ENCODE measurements around the gene NEDD4.
"Not testable (repeated sequence)": the region's sequence is repeated elsewhere in the genome, so short reads cannot be mapped to it uniquely, and the experiment has no call there.

NEDD4 gene

GRCh38 chr15:56014677-56015076 is 21.3 kb upstream of the NEDD4 start:
- H3K4me3 ChIP-seq, result no peak overlapping the region
- no peak for TF ChIP-seq Cebpa-rat (IDR thresholded peaks at IDR 0.05)
- H3K27me3 ChIP-seq, result no peaks in the 10 kb centered on the region
- no peaks in the 10 kb centered on the region for H4K20me1 ChIP-seq
- H3K36me3 ChIP-seq, result no peaks in the 10 kb centered on the region
- no peak overlapping the region for H3K4me2 ChIP-seq
- H3K4me1 ChIP-seq, result no peaks in the 10 kb centered on the region
- no peak overlapping the region for H3K27ac ChIP-seq
- no peak overlapping the region for H3K9ac ChIP-seq
- H3K9me3 ChIP-seq, result peaks cover 33% of the 10 kb centered on the region

GRCh38 chr15:56007053-56007452 is 13.6 kb upstream of the NEDD4 start:
- H3K9ac ChIP-seq, H3K4me2 ChIP-seq, H3K4me1 ChIP-seq, H3K27me3 ChIP-seq, H3K4me3 ChIP-seq, H3K9me3 ChIP-seq, H4K20me1 ChIP-seq, H3K36me3 ChIP-seq, H3K27ac ChIP-seq: not testable (repeated sequence)

- H3K36me3 ChIP-seq, H3K4me3 ChIP-seq, H3K27ac ChIP-seq, H3K4me1 ChIP-seq, H3K9me3 ChIP-seq, H3K9ac ChIP-seq, H3K27me3 ChIP-seq, H4K20me1 ChIP-seq, H3K4me2 ChIP-seq: not testable (repeated sequence)
These were observed 13.0 kb upstream of the NEDD4 start for GRCh38 chr15:56006371-56006770.

GRCh38 chr15:56004281-56004680 is 10.9 kb upstream of the NEDD4 start:
- not testable (repeated sequence) for H4K20me1 ChIP-seq, H3K36me3 ChIP-seq, H3K4me1 ChIP-seq, H3K27ac ChIP-seq, H3K4me3 ChIP-seq, H3K27me3 ChIP-seq, H3K9ac ChIP-seq, H3K4me2 ChIP-seq, H3K9me3 ChIP-seq

- H3K27ac ChIP-seq, H3K36me3 ChIP-seq, H3K9ac ChIP-seq, H3K9me3 ChIP-seq, H4K20me1 ChIP-seq, H3K27me3 ChIP-seq, H3K4me1 ChIP-seq, H3K4me3 ChIP-seq, H3K4me2 ChIP-seq: not testable (repeated sequence)
These were observed 10.4 kb upstream of the NEDD4 start for GRCh38 chr15:56003777-56004176.

GRCh38 chr15:56003277-56003676 is 9.9 kb upstream of the NEDD4 start:
- not testable (repeated sequence) for H3K4me2 ChIP-seq, H3K4me3 ChIP-seq, H3K27me3 ChIP-seq, H3K27ac ChIP-seq, H3K9ac ChIP-seq, H3K36me3 ChIP-seq, H3K9me3 ChIP-seq, H4K20me1 ChIP-seq, H3K4me1 ChIP-seq

- no peak overlapping the region for H3K4me3 ChIP-seq
- no peaks in the 10 kb centered on the region for H3K27me3 ChIP-seq
- TF ChIP-seq Cebpa-rat (IDR thresholded peaks at IDR 0.05), result no peak
- H3K36me3 ChIP-seq, result no peaks in the 10 kb centered on the region
- H3K9ac ChIP-seq, result no peak overlapping the region
- no peak overlapping the region for H3K27ac ChIP-seq
- no peak overlapping the region for H3K4me2 ChIP-seq
- H4K20me1 ChIP-seq, result no peaks in the 10 kb centered on the region
- H3K9me3 ChIP-seq, result no peaks in the 10 kb centered on the region
- no peaks in the 10 kb centered on the region for H3K4me1 ChIP-seq
These were observed 8.2 kb upstream of the NEDD4 start for GRCh38 chr15:56001471-56002078.

GRCh38 chr15:55999658-56000057 is 6.2 kb upstream of the NEDD4 start:
- no peaks in the 10 kb centered on the region for H3K27me3 ChIP-seq
- no peaks in the 10 kb centered on the region for H3K9me3 ChIP-seq
- H3K36me3 ChIP-seq, result no peaks in the 10 kb centered on the region
- no peak overlapping the region for H3K9ac ChIP-seq
- TF ChIP-seq Cebpa-rat (IDR thresholded peaks at IDR 0.05), result no peak
- H3K27ac ChIP-seq, result no peak overlapping the region
- H3K4me2 ChIP-seq, result no peak overlapping the region
- no peaks in the 10 kb centered on the region for H3K4me1 ChIP-seq
- H3K4me3 ChIP-seq, result no peak overlapping the region
- no peaks in the 10 kb centered on the region for H4K20me1 ChIP-seq

- Histone ChIP-seq H3K27ac (no peak overlapping the region), H3K36me3 (no peaks in the 10 kb centered on the region), H3K4me1 (0 out of 2 replicates have a peak, but pooled peaks cover 6% of the 10 kb centered on the region), H4K20me1 (no peaks in the 10 kb centered on the region), H3K27me3 (no peaks in the 10 kb centered on the region), H3K4me2 (no peak overlapping the region), H3K9me3 (no peaks in the 10 kb centered on the region), H3K9ac (no peak overlapping the region), H3K4me3 (no peak overlapping the region)
- TF ChIP-seq Cebpa-rat (IDR thresholded peaks at IDR 0.05), result no peak
These were observed 5.1 kb upstream of the NEDD4 start for GRCh38 chr15:55998478-55998877.

GRCh38 chr15:55993804-55994560 is 570 bp upstream of the NEDD4 start:
- TF ChIP-seq Cebpa-rat (IDR thresholded peaks at IDR 0.05), result no peak
- Histone ChIP-seq H4K20me1 (peaks cover 12% of the 10 kb centered on the region; the same call in 1 of the 2 replicates), H3K4me1 (peaks cover 21% of the 10 kb centered on the region), H3K4me2 (peak overlapping the region; percentile 76), H3K27me3 (no peaks in the 10 kb centered on the region), H3K4me3 (peak overlapping the region; percentile 82), H3K36me3 (0 out of 2 replicates have a peak, but pooled peaks cover under 1% of the 10 kb centered on the region), H3K9ac (peak overlapping the region; percentile 83), H3K27ac (peak overlapping the region; percentile 81), H3K9me3 (no peaks in the 10 kb centered on the region)

GRCh38 chr15:55992769-55993110 is 672 bp downstream of the NEDD4 start:
- peak overlapping the region; percentile 82 for H3K4me3 ChIP-seq
- H3K36me3 ChIP-seq, result 0 out of 2 replicates have a peak, but pooled peaks cover 5% of the 10 kb centered on the region
- H3K4me2 ChIP-seq, result peak overlapping the region; percentile 80
- peaks cover 12% of the 10 kb centered on the region; the same call in 1 of the 2 replicates for H4K20me1 ChIP-seq
- TF ChIP-seq Cebpa-rat (IDR thresholded peaks at IDR 0.05), result no peak
- H3K27me3 ChIP-seq, result no peaks in the 10 kb centered on the region
- H3K27ac ChIP-seq, result peak overlapping the region; percentile 81
- peak overlapping the region; percentile 83 for H3K9ac ChIP-seq
- no peaks in the 10 kb centered on the region for H3K9me3 ChIP-seq
- peaks cover 21% of the 10 kb centered on the region for H3K4me1 ChIP-seq
